Lower leg skin (tissue), 3 donors: ENCODE results near the gene TMEM132D.

Experiments used
- CTCF ChIP-seq, 3 donors: fragments of 450-650 bp; IDR thresholded peaks; one replicate each; pipeline ENCODE4 v1.5.1; 2016; ENCODE audit warnings: antibody characterized with exemption in 3 of 3, mild to moderate bottlenecking in 3 of 3, moderate library complexity in 2 of 3
- POLR2A ChIP-seq, 2 donors: fragments of 450-650 bp; IDR thresholded peaks; one replicate each; pipeline ENCODE4 v1.6.1; 2016 to 2017; ENCODE audit warnings: antibody characterized with exemption in 2 of 2, mild to moderate bottlenecking in 1 of 2, moderate library complexity in 1 of 2

GRCh38 chr12:129534966-129535750 is 368.7 kb downstream of the TMEM132D start:
- TF ChIP-seq CTCF (IDR thresholded peaks at IDR 0.05) (no peak), POLR2A (IDR thresholded peaks at IDR 0.05) (no peak)
